ENCODE data around the gene MID2. TPM values are rescaled to one million over a fixed set of nuclear protein-coding genes. Genes with fewer than 3 reads are reported as not detected.

MID2 gene
- 10 to 100 TPM; 15.6 to 44.1 TPM for total RNA-seq
- 1 to 10 TPM; 2.4 to 5.2 TPM for polyA plus RNA-seq
- long read RNA-seq, donor 1, partial matches to known transcripts = 0 of 2 reads
- long read RNA-seq, donor 1, other reads (novel, unspliced or antisense) = 0 of 2 reads
- long read RNA-seq, donor 2 = 0 reads
- long read RNA-seq, donor 3 = 0 reads
- long read RNA-seq, donor 4, partial matches to known transcripts = 0 of 1 reads
- long read RNA-seq, donor 4, other reads (novel, unspliced or antisense) = 0 of 1 reads
- long read RNA-seq, donor 5 = 0 reads

DNA sequence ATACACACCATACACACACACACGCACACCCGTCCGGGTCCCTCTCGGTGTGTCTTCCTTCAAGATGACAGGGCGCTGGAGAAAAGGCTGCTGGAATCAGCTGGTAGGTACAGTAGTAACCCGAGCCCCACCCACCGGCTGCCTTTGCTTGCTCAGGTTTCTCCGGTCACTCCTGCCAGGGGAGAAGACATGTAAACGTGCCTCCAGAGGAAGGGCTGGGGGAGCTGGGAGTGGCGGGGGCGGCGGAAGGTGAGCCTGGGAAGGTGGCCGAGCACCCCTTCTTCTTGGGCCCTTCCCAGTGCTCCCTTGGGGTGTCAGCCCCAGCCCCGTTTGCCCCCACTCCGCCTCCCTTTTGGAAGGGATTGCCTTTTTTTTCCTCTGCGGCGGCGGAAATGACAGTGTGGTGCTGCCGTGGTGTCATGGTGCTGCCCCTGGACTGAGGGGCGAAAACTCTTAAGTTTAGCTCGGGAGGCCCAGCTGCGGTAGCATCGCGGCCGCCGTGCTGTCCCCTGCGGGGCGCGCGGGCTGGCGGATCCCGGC is at the start of gene MID2:
MID2 (plus strand) TSS at position 169 of the 540 bp plus-strand sequence. CDS start 561 bp downstream, outside the sequence.
- TF ChIP-seq, protein P1, sequence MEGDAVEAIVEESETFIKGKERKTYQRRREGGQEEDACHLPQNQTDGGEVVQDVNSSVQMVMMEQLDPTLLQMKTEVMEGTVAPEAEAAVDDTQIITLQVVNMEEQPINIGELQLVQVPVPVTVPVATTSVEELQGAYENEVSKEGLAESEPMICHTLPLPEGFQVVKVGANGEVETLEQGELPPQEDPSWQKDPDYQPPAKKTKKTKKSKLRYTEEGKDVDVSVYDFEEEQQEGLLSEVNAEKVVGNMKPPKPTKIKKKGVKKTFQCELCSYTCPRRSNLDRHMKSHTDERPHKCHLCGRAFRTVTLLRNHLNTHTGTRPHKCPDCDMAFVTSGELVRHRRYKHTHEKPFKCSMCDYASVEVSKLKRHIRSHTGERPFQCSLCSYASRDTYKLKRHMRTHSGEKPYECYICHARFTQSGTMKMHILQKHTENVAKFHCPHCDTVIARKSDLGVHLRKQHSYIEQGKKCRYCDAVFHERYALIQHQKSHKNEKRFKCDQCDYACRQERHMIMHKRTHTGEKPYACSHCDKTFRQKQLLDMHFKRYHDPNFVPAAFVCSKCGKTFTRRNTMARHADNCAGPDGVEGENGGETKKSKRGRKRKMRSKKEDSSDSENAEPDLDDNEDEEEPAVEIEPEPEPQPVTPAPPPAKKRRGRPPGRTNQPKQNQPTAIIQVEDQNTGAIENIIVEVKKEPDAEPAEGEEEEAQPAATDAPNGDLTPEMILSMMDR (IDR thresholded peaks at IDR 0.05; ENCODE audit: control extremely low read depth, extremely low read depth) = no peak
- DNase-seq = peak; percentile 62 to 70 (median 63)
- WGBS, 2 donors = 0 to 36% methylated on average over 19 to 32 of the region's 32 CpGs
- Histone ChIP-seq H3K9ac (ENCODE audit: insufficient read depth in 1 of 2, low read length in 2 of 2) (peak within 1 kb of the TSS; percentile 42 to 49), H3K27me3 (ENCODE audit: control insufficient read depth in 3 of 3, insufficient read depth in 3 of 3, low read length in 2 of 3) (peaks cover 0 to 6% (median 4%) of the 10 kb centered on the region in 3 donors), H3K9me3 (ENCODE audit: control insufficient read depth in 4 of 4, insufficient read depth in 3 of 4, low read length in 3 of 4) (peaks cover 0 to 3% (median 0%) of the 10 kb centered on the region in 4 donors), H3K4me3 (peak within 1 kb of the TSS; percentile 57), H3K27ac (ENCODE audit: low read depth in 1 of 2, low read length in 1 of 2) (peak within 1 kb of the TSS; percentile 93), H3K36me3 (ENCODE audit: control insufficient read depth in 4 of 4, insufficient read depth in 4 of 4, low read length in 4 of 4) (no peaks in the 10 kb centered on the region), H3K4me1 (ENCODE audit: control insufficient read depth in 5 of 5, insufficient read depth in 5 of 5, low read length in 5 of 5) (peaks cover 0 to 6% (median 0%) of the 10 kb centered on the region in 5 donors)
- ATAC-seq (ENCODE audit: insufficient read depth, low FRiP score) = peak; percentile 29

- WGBS, 2 donors = 3 to 13% methylated on average over 20 of the region's 20 CpGs
Measured at GRCh38 chrX:107776649-107777535, 48.8 kb upstream of the MID2 start.

DNA sequence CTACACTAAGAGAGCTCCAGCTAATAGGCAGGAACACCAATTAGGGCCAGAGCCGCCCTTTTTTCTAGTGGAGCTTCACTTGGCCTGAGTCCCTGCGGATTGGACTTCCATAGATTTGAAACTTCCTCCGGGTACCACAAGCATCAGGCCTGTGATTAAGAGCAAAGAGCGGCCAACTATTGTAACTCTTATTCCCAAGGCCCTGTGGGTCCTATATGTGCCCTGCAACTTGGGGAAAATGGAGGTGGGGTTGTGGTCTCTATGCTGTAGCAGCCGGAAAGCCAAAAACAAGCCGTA is 48.2 kb upstream of the MID2 start, which contains the start of gene NCBP2L:
NCBP2L (plus strand) TSS at position 198 of the 297 bp plus-strand sequence. CDS start 16,488 bp downstream, outside the sequence.
- Histone ChIP-seq H3K36me3 (ENCODE audit: control insufficient read depth in 4 of 4, insufficient read depth in 4 of 4, low read length in 4 of 4) (no peaks in the 10 kb centered on the region), H3K27me3 (ENCODE audit: control insufficient read depth in 3 of 3, insufficient read depth in 3 of 3, low read length in 2 of 3) (peaks cover 0 to 17% (median 3%) of the 10 kb centered on the region in 3 donors), H3K27ac (ENCODE audit: low read depth in 1 of 2, low read length in 1 of 2) (peak within 1 kb of the TSS in 1 of 2 donors; percentile 85), H3K4me3 (no peak within 1 kb of the TSS), H3K9ac (ENCODE audit: insufficient read depth in 1 of 2, low read length in 2 of 2) (peak within 1 kb of the TSS in 1 of 2 donors; percentile 38), H3K4me1 (ENCODE audit: control insufficient read depth in 5 of 5, insufficient read depth in 5 of 5, low read length in 5 of 5) (peaks cover 0 to 12% (median 0%) of the 10 kb centered on the region in 5 donors), H3K9me3 (ENCODE audit: control insufficient read depth in 4 of 4, insufficient read depth in 3 of 4, low read length in 3 of 4) (peaks cover 0 to 5% (median 0%) of the 10 kb centered on the region in 4 donors)
- TF ChIP-seq, protein P1 (IDR thresholded peaks at IDR 0.05; ENCODE audit: control extremely low read depth, extremely low read depth) = no peak
- ATAC-seq (ENCODE audit: insufficient read depth, low FRiP score) (no peak), DNase-seq (no peak)
- WGBS, 2 donors = 71 to 83% methylated on average over 6 of the region's 6 CpGs

More at GRCh38 chrX:107776649-107777535, 48.8 kb upstream of the MID2 start:
- H3K4me1 ChIP-seq (ENCODE audit: control insufficient read depth in 5 of 5, insufficient read depth in 5 of 5, low read length in 5 of 5) = peaks cover 0 to 12% (median 0%) of the 10 kb centered on the region in 5 donors
- no peak overlapping the region for H3K4me3 ChIP-seq
- H3K9ac ChIP-seq (ENCODE audit: insufficient read depth in 1 of 2, low read length in 2 of 2) = peak overlapping the region in 1 of 2 donors; percentile 38
- peaks cover 0 to 17% (median 6%) of the 10 kb centered on the region in 3 donors for H3K27me3 ChIP-seq (ENCODE audit: control insufficient read depth in 3 of 3, insufficient read depth in 3 of 3, low read length in 2 of 3)
- ATAC-seq (ENCODE audit: insufficient read depth, low FRiP score) (peak; percentile 78), DNase-seq (peak; percentile 88 to 95 (median 93))
- H3K27ac ChIP-seq (ENCODE audit: low read depth in 1 of 2, low read length in 1 of 2) = peak overlapping the region; percentile 63 to 85
- TF ChIP-seq, protein P1 (IDR thresholded peaks at IDR 0.05; ENCODE audit: control extremely low read depth, extremely low read depth) = peak; percentile 72
- no peaks in the 10 kb centered on the region for H3K36me3 ChIP-seq (ENCODE audit: control insufficient read depth in 4 of 4, insufficient read depth in 4 of 4, low read length in 4 of 4)
- peaks cover 0 to 5% (median 0%) of the 10 kb centered on the region in 4 donors for H3K9me3 ChIP-seq (ENCODE audit: control insufficient read depth in 4 of 4, insufficient read depth in 3 of 4, low read length in 3 of 4)

Data from lung (tissue), 16 donors.